Measurements from ENCODE around the gene ANKRD7. TPM values are rescaled to one million over a fixed set of nuclear protein-coding genes. Genes with fewer than 3 reads are reported as not detected.

Gene ANKRD7
- total RNA-seq, 4 donors from 2014 or later: 0.27 to 1.4 TPM; not detected in 2

- H3K4me1 ChIP-seq: no peaks in the 10 kb centered on the region
- TF ChIP-seq POLR2A (IDR thresholded peaks at IDR 0.05) (no peak), CTCF (IDR thresholded peaks at IDR 0.05) (no peak), POLR2AphosphoS5 (IDR thresholded peaks at IDR 0.05) (no peak), EP300 (IDR thresholded peaks at IDR 0.05; ENCODE audit: low read depth) (no peak)
- in situ Hi-C loops (cut with MboI; ENCODE audit: low pct_ligation_motif_present in 1 of 4, low pct_unique_long_range_greater_than_20kb in 1 of 4, low sequenced_read_pairs in 3 of 4) (loop anchor here in 1 of 4 donors (25.0 kb wide), 1 partner anchor 1008 kb away; no protein-coding TSS in a partner anchor), intact Hi-C loops (cut with DNase I; ENCODE audit: low total_unique reads) (no loop called here)
- 52% methylated on average over 3 of the region's 3 CpGs; no CpG with 5 or more reads in 1 of the 2 donors for WGBS, 2 donors (ENCODE audit: low coverage in 1 of 2)
- H3K27ac ChIP-seq: no peak overlapping the region
- no peak overlapping the region for H3K4me3 ChIP-seq
- H3K27me3 ChIP-seq: no peaks in the 10 kb centered on the region
- H3K36me3 ChIP-seq: no peaks in the 10 kb centered on the region
- H3K9me3 ChIP-seq: no peaks in the 10 kb centered on the region
- DNase-seq: no peak
Observed at GRCh38 chr7:118220583-118220982, 3.9 kb upstream of the ANKRD7 start.

GRCh38 chr7:118222591-118222990 is 1.9 kb upstream of the ANKRD7 start:
- intact Hi-C loops (cut with DNase I; ENCODE audit: low total_unique reads) (no loop called here), in situ Hi-C loops (cut with MboI; ENCODE audit: low pct_ligation_motif_present in 1 of 4, low pct_unique_long_range_greater_than_20kb in 1 of 4, low sequenced_read_pairs in 3 of 4) (loop anchor here in 1 of 4 donors (25.0 kb wide), 1 partner anchor 1010 kb away; no protein-coding TSS in a partner anchor)
- no peak for DNase-seq
- TF ChIP-seq POLR2AphosphoS5 (IDR thresholded peaks at IDR 0.05) (no peak), CTCF (IDR thresholded peaks at IDR 0.05) (no peak), EP300 (IDR thresholded peaks at IDR 0.05; ENCODE audit: low read depth) (no peak), POLR2A (IDR thresholded peaks at IDR 0.05) (no peak)
- WGBS, 2 donors (ENCODE audit: low coverage in 1 of 2): 90 to 91% methylated on average over 1 of the region's 1 CpG
- Histone ChIP-seq H3K9me3 (no peaks in the 10 kb centered on the region), H3K36me3 (no peaks in the 10 kb centered on the region), H3K27ac (no peak overlapping the region), H3K27me3 (no peaks in the 10 kb centered on the region), H3K4me1 (no peaks in the 10 kb centered on the region), H3K4me3 (no peak overlapping the region)

- intact Hi-C loops (cut with DNase I; ENCODE audit: low total_unique reads) (no loop called here), in situ Hi-C loops (cut with MboI; ENCODE audit: low pct_ligation_motif_present in 1 of 4, low pct_unique_long_range_greater_than_20kb in 1 of 4, low sequenced_read_pairs in 3 of 4) (no loop called here)
- Histone ChIP-seq H3K36me3 (no peaks in the 10 kb centered on the region), H3K4me1 (no peaks in the 10 kb centered on the region), H3K27ac (no peak overlapping the region), H3K27me3 (no peaks in the 10 kb centered on the region), H3K9me3 (no peaks in the 10 kb centered on the region), H3K4me3 (no peak overlapping the region)
- DNase-seq: no peak
- WGBS, 2 donors (ENCODE audit: low coverage in 1 of 2): 73 to 75% methylated on average over 1 of the region's 1 CpG
- TF ChIP-seq POLR2AphosphoS5 (IDR thresholded peaks at IDR 0.05) (no peak), CTCF (IDR thresholded peaks at IDR 0.05) (no peak), EP300 (IDR thresholded peaks at IDR 0.05; ENCODE audit: low read depth) (no peak), POLR2A (IDR thresholded peaks at IDR 0.05) (no peak)
Observed at GRCh38 chr7:118232837-118233236, 8.3 kb downstream of the ANKRD7 start.

- no peak for DNase-seq
Observed at GRCh38 chr7:118233799-118234198, 9.3 kb downstream of the ANKRD7 start.

More at GRCh38 chr7:118233799-118234198, 9.3 kb downstream of the ANKRD7 start:
- in situ Hi-C loops (cut with MboI; ENCODE audit: low pct_ligation_motif_present in 1 of 4, low pct_unique_long_range_greater_than_20kb in 1 of 4, low sequenced_read_pairs in 3 of 4) (no loop called here), intact Hi-C loops (cut with DNase I; ENCODE audit: low total_unique reads) (no loop called here)
- Histone ChIP-seq H3K4me1 (no peaks in the 10 kb centered on the region), H3K27ac (no peak overlapping the region), H3K36me3 (no peaks in the 10 kb centered on the region), H3K9me3 (no peaks in the 10 kb centered on the region), H3K27me3 (no peaks in the 10 kb centered on the region), H3K4me3 (no peak overlapping the region)
- 86 to 89% methylated on average over 1 of the region's 1 CpG for WGBS, 2 donors (ENCODE audit: low coverage in 1 of 2)
- TF ChIP-seq POLR2A (IDR thresholded peaks at IDR 0.05) (no peak), EP300 (IDR thresholded peaks at IDR 0.05; ENCODE audit: low read depth) (no peak), POLR2AphosphoS5 (IDR thresholded peaks at IDR 0.05) (no peak), CTCF (IDR thresholded peaks at IDR 0.05) (no peak)
